ENCODE results near the gene GPC6.

- TF ChIP-seq CTCF (conservative IDR thresholded peaks at IDR 0.05) = no peak
- TF ChIP-seq EZH2 (IDR thresholded peaks at IDR 0.05; ENCODE audit: low read depth) = no peak
Measured at GRCh38 chr13:93778548-93778947, 551.9 kb downstream of the GPC6 start.
